Measurements from ENCODE around the gene ATP8B4.
A peak's percentile ranks its signal among the peaks of the same experiment; 100 is the strongest.

The ATP8B4 gene

DNA sequence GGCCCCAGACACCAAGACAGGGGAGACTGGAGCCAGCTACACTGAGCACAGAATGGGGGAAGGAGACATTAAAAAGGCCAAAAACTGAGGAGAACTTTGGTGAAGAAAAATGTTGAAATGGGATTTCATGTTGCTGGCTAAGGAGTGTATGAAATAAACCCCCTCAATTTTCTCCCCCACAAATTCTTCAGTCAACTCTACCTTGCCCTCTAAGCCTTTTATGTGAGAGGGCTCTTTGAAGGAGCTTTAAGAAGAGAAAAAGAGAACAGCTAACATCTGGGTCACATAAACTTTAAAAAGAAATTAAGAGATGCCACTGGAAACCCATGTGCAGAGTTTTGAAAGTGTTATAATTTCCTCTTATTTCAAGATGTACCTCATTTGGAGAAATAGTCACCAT is 88.6 kb downstream of the ATP8B4 start:
- no peaks in the 10 kb centered on the region for H3K27me3 ChIP-seq (replicated peaks; ENCODE audit: control insufficient read depth, insufficient read depth, low read length, poor library complexity, severe bottlenecking)
- no peaks in the 10 kb centered on the region for H3K36me3 ChIP-seq (ENCODE audit: control insufficient read depth, insufficient read depth, low read length)
- DNase-seq: no peak
- H3K4me3 ChIP-seq (ENCODE audit: insufficient read depth, low read depth, low read length, poor library complexity, severe bottlenecking): no peak overlapping the region
- no peaks in the 10 kb centered on the region for H3K9me3 ChIP-seq (ENCODE audit: control insufficient read depth, low read length)
- H3K27ac ChIP-seq (ENCODE audit: insufficient read depth, low read length, poor library complexity, severe bottlenecking): no peak overlapping the region
- no peaks in the 10 kb centered on the region for H3K4me1 ChIP-seq (ENCODE audit: control insufficient read depth, insufficient read depth, low read length, poor library complexity, severe bottlenecking)

DNA sequence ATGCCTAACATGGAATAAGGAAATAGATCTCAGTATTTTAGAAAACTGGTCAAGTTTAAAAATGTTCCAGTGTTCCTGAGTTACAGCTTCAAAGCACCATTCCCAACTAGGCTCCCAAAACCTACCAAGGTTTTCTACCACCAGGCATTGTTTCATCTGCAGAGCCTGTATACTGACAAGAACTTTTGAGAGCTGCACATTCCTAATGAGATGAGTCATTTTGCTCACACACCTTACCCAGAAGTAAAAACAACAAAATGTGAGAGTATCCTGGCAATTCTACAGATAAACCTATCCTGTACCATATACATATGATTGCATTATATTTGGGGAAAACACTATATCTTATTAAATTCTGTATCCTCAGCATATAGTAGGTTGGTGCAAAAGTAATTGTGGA is 90.7 kb downstream of the ATP8B4 start:
- Histone ChIP-seq H3K36me3 (ENCODE audit: control insufficient read depth, insufficient read depth, low read length) (no peaks in the 10 kb centered on the region), H3K4me1 (ENCODE audit: control insufficient read depth, insufficient read depth, low read length, poor library complexity, severe bottlenecking) (no peaks in the 10 kb centered on the region), H3K27ac (ENCODE audit: insufficient read depth, low read length, poor library complexity, severe bottlenecking) (no peak overlapping the region), H3K9me3 (ENCODE audit: control insufficient read depth, low read length) (no peaks in the 10 kb centered on the region), H3K4me3 (ENCODE audit: insufficient read depth, low read depth, low read length, poor library complexity, severe bottlenecking) (no peak overlapping the region), H3K27me3 (replicated peaks; ENCODE audit: control insufficient read depth, insufficient read depth, low read length, poor library complexity, severe bottlenecking) (no peaks in the 10 kb centered on the region)
- no peak for DNase-seq

DNA sequence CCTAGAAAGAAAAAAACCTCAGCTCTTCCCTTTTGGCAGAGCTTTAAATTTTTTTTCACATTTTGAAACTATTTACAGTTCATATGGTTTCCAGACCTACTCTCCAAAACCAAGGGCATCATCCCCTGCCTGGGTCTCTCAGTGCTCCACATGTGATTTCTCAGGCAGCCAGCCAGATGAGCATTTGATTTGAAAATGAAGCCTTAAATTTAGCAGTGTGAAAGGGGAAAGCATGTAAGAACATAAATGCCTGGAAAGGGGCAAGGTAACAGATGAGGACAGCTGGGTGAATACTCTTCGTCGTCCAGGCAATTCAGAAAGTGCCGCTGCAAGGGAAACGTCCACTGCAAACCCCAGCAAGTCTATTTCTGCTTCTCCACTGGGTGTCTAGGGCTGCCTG is 94.8 kb downstream of the ATP8B4 start:
- Histone ChIP-seq H3K4me3 (ENCODE audit: insufficient read depth, low read depth, low read length, poor library complexity, severe bottlenecking) (no peak overlapping the region), H3K27ac (ENCODE audit: insufficient read depth, low read length, poor library complexity, severe bottlenecking) (no peak overlapping the region), H3K4me1 (ENCODE audit: control insufficient read depth, insufficient read depth, low read length, poor library complexity, severe bottlenecking) (no peaks in the 10 kb centered on the region), H3K9me3 (ENCODE audit: control insufficient read depth, low read length) (no peaks in the 10 kb centered on the region), H3K27me3 (replicated peaks; ENCODE audit: control insufficient read depth, insufficient read depth, low read length, poor library complexity, severe bottlenecking) (no peaks in the 10 kb centered on the region), H3K36me3 (ENCODE audit: control insufficient read depth, insufficient read depth, low read length) (no peaks in the 10 kb centered on the region)
- no peak for DNase-seq

DNA sequence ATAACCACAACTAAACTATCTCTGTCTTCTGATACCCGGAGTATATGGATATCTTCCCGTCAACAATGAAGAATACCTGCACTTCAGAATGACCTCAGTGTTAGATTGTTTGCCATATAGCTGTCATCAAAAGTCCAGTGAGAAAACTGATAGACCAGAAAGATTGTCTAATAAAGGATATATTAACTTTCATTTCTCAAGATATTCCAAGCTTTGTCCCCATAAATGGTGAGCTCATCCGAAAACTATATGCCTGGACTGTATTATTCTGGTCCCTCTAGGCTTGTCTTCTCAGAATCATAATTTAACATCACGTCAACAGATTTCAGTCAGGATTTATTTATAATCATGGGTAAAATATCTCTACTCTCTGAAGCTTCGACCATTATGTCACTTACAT is 100.5 kb downstream of the ATP8B4 start:
- no peaks in the 10 kb centered on the region for H3K27me3 ChIP-seq (replicated peaks; ENCODE audit: control insufficient read depth, insufficient read depth, low read length, poor library complexity, severe bottlenecking)
- no peak overlapping the region for H3K4me3 ChIP-seq (ENCODE audit: insufficient read depth, low read depth, low read length, poor library complexity, severe bottlenecking)
- no peak overlapping the region for H3K27ac ChIP-seq (ENCODE audit: insufficient read depth, low read length, poor library complexity, severe bottlenecking)
- H3K4me1 ChIP-seq (ENCODE audit: control insufficient read depth, insufficient read depth, low read length, poor library complexity, severe bottlenecking): no peaks in the 10 kb centered on the region
- no peaks in the 10 kb centered on the region for H3K9me3 ChIP-seq (ENCODE audit: control insufficient read depth, low read length)
- no peak for DNase-seq
- H3K36me3 ChIP-seq (ENCODE audit: control insufficient read depth, insufficient read depth, low read length): no peaks in the 10 kb centered on the region

DNA sequence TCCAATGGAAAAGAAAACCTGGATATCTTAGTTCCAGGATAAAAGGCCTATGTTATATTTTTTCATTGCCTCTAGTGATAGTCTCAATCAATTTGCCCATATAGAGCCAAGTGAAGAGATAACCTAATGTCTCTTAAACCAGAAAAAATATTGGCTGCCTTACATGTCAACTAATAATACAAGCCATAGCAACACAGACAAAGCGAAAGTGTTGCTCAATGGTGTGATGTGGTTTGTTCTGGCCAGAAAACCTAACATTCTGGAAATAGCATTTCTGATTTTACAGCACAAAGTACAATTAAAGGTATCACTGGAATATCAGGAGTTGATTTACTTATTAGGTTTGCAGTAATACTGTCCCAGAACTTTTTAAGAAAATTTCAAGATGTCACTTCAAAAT is 101.5 kb downstream of the ATP8B4 start:
- H3K4me3 ChIP-seq (ENCODE audit: insufficient read depth, low read depth, low read length, poor library complexity, severe bottlenecking): no peak overlapping the region
- H3K4me1 ChIP-seq (ENCODE audit: control insufficient read depth, insufficient read depth, low read length, poor library complexity, severe bottlenecking): no peaks in the 10 kb centered on the region
- H3K27ac ChIP-seq (ENCODE audit: insufficient read depth, low read length, poor library complexity, severe bottlenecking): no peak overlapping the region
- H3K9me3 ChIP-seq (ENCODE audit: control insufficient read depth, low read length): no peaks in the 10 kb centered on the region
- H3K27me3 ChIP-seq (replicated peaks; ENCODE audit: control insufficient read depth, insufficient read depth, low read length, poor library complexity, severe bottlenecking): no peaks in the 10 kb centered on the region
- no peaks in the 10 kb centered on the region for H3K36me3 ChIP-seq (ENCODE audit: control insufficient read depth, insufficient read depth, low read length)
- no peak for DNase-seq

DNA sequence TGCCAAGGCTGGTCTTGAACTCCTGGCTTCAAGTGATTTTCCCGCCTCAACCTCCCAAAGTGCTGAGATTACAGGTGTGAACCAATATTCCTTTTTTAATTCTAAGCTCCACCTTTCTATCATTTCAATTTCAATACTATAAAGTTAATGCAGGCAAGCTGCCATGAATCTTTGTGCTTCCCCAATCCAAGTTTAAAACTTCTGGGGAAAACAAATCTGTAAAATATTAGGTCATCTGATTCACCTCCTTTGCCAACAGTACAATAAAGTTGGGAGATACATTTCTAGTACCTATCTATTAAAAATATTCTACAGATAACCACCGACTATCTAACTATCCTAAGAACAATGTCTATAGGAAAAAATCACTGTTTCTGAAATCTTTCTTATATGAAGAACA is 102.1 kb downstream of the ATP8B4 start:
- Histone ChIP-seq H3K27me3 (replicated peaks; ENCODE audit: control insufficient read depth, insufficient read depth, low read length, poor library complexity, severe bottlenecking) (no peaks in the 10 kb centered on the region), H3K4me1 (ENCODE audit: control insufficient read depth, insufficient read depth, low read length, poor library complexity, severe bottlenecking) (no peaks in the 10 kb centered on the region), H3K9me3 (ENCODE audit: control insufficient read depth, low read length) (no peaks in the 10 kb centered on the region), H3K27ac (ENCODE audit: insufficient read depth, low read length, poor library complexity, severe bottlenecking) (no peak overlapping the region), H3K36me3 (ENCODE audit: control insufficient read depth, insufficient read depth, low read length) (no peaks in the 10 kb centered on the region), H3K4me3 (ENCODE audit: insufficient read depth, low read depth, low read length, poor library complexity, severe bottlenecking) (no peak overlapping the region)
- DNase-seq: no peak

DNA sequence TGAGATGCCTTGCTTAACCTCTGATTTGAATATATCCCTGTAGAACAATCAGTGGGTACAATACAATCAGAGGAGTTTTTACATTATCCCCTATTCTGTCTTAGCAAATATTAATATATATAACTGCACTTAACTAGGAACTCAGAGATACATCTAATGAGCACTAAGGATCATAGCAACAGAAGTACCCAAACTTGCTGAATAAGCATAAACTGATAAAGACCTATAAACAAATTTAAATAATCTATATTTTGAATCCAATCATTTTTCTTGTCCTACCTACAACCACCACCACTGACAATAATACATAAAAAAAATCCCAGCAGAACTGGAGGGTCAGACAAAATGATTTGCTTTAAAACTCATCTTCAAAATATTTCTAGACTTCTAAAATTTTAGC is 106.2 kb downstream of the ATP8B4 start:
- no peak for DNase-seq
- H3K9me3 ChIP-seq (ENCODE audit: control insufficient read depth, low read length): no peaks in the 10 kb centered on the region
- no peak overlapping the region for H3K4me3 ChIP-seq (ENCODE audit: insufficient read depth, low read depth, low read length, poor library complexity, severe bottlenecking)
- H3K27ac ChIP-seq (ENCODE audit: insufficient read depth, low read length, poor library complexity, severe bottlenecking): no peak overlapping the region
- H3K27me3 ChIP-seq (replicated peaks; ENCODE audit: control insufficient read depth, insufficient read depth, low read length, poor library complexity, severe bottlenecking): no peaks in the 10 kb centered on the region
- no peaks in the 10 kb centered on the region for H3K4me1 ChIP-seq (ENCODE audit: control insufficient read depth, insufficient read depth, low read length, poor library complexity, severe bottlenecking)
- no peaks in the 10 kb centered on the region for H3K36me3 ChIP-seq (ENCODE audit: control insufficient read depth, insufficient read depth, low read length)

DNA sequence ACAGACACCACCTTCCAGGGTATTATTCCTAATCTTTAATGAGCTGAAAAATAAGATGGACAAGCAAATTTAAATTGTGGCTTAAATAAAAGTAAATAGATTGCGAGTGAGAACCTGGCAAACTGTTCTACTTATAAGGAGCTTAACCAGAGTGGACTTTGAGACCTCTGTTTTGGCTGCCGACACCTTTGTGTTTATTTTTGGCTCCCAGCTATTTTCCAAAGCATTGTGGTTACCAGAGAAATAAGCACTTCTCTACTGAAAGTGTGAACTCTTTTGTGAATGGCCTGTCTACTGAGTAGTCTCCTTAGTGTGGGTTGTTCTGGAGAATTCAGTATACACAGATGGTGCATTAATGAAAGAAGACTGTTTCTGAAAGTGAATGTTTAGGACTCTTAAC is 109.4 kb downstream of the ATP8B4 start:
- no peaks in the 10 kb centered on the region for H3K4me1 ChIP-seq (ENCODE audit: control insufficient read depth, insufficient read depth, low read length, poor library complexity, severe bottlenecking)
- no peaks in the 10 kb centered on the region for H3K9me3 ChIP-seq (ENCODE audit: control insufficient read depth, low read length)
- no peaks in the 10 kb centered on the region for H3K27me3 ChIP-seq (replicated peaks; ENCODE audit: control insufficient read depth, insufficient read depth, low read length, poor library complexity, severe bottlenecking)
- H3K36me3 ChIP-seq (ENCODE audit: control insufficient read depth, insufficient read depth, low read length): no peaks in the 10 kb centered on the region
- no peak overlapping the region for H3K27ac ChIP-seq (ENCODE audit: insufficient read depth, low read length, poor library complexity, severe bottlenecking)
- no peak for DNase-seq
- H3K4me3 ChIP-seq (ENCODE audit: insufficient read depth, low read depth, low read length, poor library complexity, severe bottlenecking): no peak overlapping the region

DNA sequence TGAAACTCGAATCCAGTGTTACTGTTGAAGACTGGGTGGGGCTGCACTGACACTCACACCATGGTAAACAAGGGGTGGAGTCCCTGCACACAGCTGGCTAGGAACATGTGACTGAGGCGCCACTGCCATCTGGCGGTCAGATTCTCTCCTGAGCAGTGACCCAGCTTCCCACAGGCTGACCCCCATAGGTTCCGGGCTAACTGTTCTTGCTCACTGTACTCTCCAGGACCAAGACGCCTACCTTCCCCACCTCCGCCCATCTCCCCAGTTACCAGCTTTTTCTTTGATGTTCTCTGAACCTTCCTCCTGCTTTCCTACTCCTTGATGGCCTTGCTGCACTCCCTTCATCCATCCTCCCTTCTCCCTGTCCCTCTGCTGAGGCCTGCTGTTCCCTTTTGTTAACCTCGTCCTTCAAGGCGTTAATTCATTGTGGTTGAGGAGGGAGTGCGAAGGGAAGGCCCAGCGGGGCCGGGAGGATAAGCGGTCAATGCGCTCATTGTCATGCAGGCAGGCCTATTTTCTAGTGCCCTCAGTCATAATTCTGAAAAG is 115.2 kb downstream of the ATP8B4 start:
- Histone ChIP-seq H3K27me3 (replicated peaks; ENCODE audit: control insufficient read depth, insufficient read depth, low read length, poor library complexity, severe bottlenecking) (no peaks in the 10 kb centered on the region), H3K4me1 (ENCODE audit: control insufficient read depth, insufficient read depth, low read length, poor library complexity, severe bottlenecking) (no peaks in the 10 kb centered on the region), H3K4me3 (ENCODE audit: insufficient read depth, low read depth, low read length, poor library complexity, severe bottlenecking) (no peak overlapping the region), H3K9me3 (ENCODE audit: control insufficient read depth, low read length) (no peaks in the 10 kb centered on the region), H3K27ac (ENCODE audit: insufficient read depth, low read length, poor library complexity, severe bottlenecking) (no peak overlapping the region), H3K36me3 (ENCODE audit: control insufficient read depth, insufficient read depth, low read length) (no peaks in the 10 kb centered on the region)
- peak; percentile 7 to 47 (median 14) for DNase-seq

DNA sequence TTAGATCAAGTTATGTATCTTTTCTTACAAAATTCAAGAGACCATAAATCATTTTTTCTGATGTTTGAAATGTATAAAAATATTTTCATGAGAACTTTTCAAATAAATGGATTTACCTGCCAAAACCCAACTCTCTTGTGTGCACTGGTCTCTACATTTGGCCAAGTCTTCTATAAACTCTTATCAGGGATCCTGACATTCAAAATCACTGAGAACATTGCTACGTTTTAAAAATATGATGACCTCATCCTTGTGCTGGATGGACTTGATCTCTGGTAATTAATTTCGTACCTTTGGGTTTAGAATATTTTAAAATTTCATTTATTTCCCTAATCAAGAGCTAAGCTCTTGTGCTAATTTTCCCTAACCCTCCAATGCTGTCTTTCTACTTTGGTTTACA is 127.4 kb downstream of the ATP8B4 start:
- Histone ChIP-seq H3K4me3 (ENCODE audit: insufficient read depth, low read depth, low read length, poor library complexity, severe bottlenecking) (no peak overlapping the region), H3K27ac (ENCODE audit: insufficient read depth, low read length, poor library complexity, severe bottlenecking) (no peak overlapping the region), H3K9me3 (ENCODE audit: control insufficient read depth, low read length) (no peaks in the 10 kb centered on the region), H3K27me3 (replicated peaks; ENCODE audit: control insufficient read depth, insufficient read depth, low read length, poor library complexity, severe bottlenecking) (no peaks in the 10 kb centered on the region), H3K4me1 (ENCODE audit: control insufficient read depth, insufficient read depth, low read length, poor library complexity, severe bottlenecking) (no peaks in the 10 kb centered on the region), H3K36me3 (ENCODE audit: control insufficient read depth, insufficient read depth, low read length) (no peaks in the 10 kb centered on the region)
- DNase-seq: no peak
